ENCODE measurements around the gene DNMBP. TPM values are rescaled to one million over a fixed set of nuclear protein-coding genes. Genes with fewer than 3 reads are reported as not detected.

The DNMBP gene
- total and polyA plus RNA-seq, 11 donors, result 3.9 to 11.5 (median 6.6) TPM

- 78 to 82% (median 81%) methylated on average over 5 to 11 of the region's 11 CpGs for WGBS, 4 donors
- TF ChIP-seq POLR2A (IDR thresholded peaks at IDR 0.05), result no peak
- no peak for TF ChIP-seq CTCF (IDR thresholded peaks at IDR 0.05)
- no peaks in the 10 kb centered on the region for H3K4me1 ChIP-seq
- H3K36me3 ChIP-seq, result no peaks in the 10 kb centered on the region
- ATAC-seq, result no peak
- no peaks in the 10 kb centered on the region for H3K9me3 ChIP-seq
- no peaks in the 10 kb centered on the region for H3K27me3 ChIP-seq
- no peak overlapping the region for H3K4me3 ChIP-seq
- intact Hi-C loops (cut with DNase I), result no loop called here
- H3K27ac ChIP-seq, result no peak overlapping the region
- DNase-seq, result no peak
These were observed 11.1 kb upstream of the DNMBP start for GRCh38 chr10:100020886-100021253.

GRCh38 chr10:100020142-100020885 lies 10.6 kb upstream of the DNMBP start:
- intact Hi-C loops (cut with DNase I), result no loop called here

GRCh38 chr10:100019787-100020141 lies 10.0 kb upstream of the DNMBP start:
- TF ChIP-seq POLR2A (IDR thresholded peaks at IDR 0.05), result no peak
- peak in 1 of 12 donors; percentile 7 for TF ChIP-seq CTCF (IDR thresholded peaks at IDR 0.05)
- DNase-seq (no peak), ATAC-seq (no peak)
- no peaks in the 10 kb centered on the region for H3K36me3 ChIP-seq
- H3K4me3 ChIP-seq, result no peak overlapping the region
- no peaks in the 10 kb centered on the region for H3K9me3 ChIP-seq
- 31 to 43% (median 36%) methylated on average over 3 of the region's 3 CpGs for WGBS, 4 donors
- intact Hi-C loops (cut with DNase I), result loop anchor here in 4 of 10 donors (10.0 kb wide), 2 partner anchors 165 to 175 kb away; no protein-coding TSS in a partner anchor
- H3K4me1 ChIP-seq, result no peaks in the 10 kb centered on the region
- no peak overlapping the region for H3K27ac ChIP-seq
- no peaks in the 10 kb centered on the region for H3K27me3 ChIP-seq

More at GRCh38 chr10:100020142-100020885, 10.6 kb upstream of the DNMBP start:
- TF ChIP-seq CTCF (IDR thresholded peaks at IDR 0.05) (no peak), POLR2A (IDR thresholded peaks at IDR 0.05) (no peak)
- no peak for ATAC-seq
- 62 to 76% (median 65%) methylated on average over 5 of the region's 5 CpGs for WGBS, 4 donors
- H3K4me3 ChIP-seq, result no peak overlapping the region
- H3K4me1 ChIP-seq, result no peaks in the 10 kb centered on the region
- no peak for DNase-seq
- no peaks in the 10 kb centered on the region for H3K27me3 ChIP-seq
- no peaks in the 10 kb centered on the region for H3K36me3 ChIP-seq
- no peak overlapping the region for H3K27ac ChIP-seq
- no peaks in the 10 kb centered on the region for H3K9me3 ChIP-seq

GRCh38 chr10:100014071-100014762 lies 4.5 kb upstream of the DNMBP start:
- TF ChIP-seq POLR2A (IDR thresholded peaks at IDR 0.05) (no peak), CTCF (IDR thresholded peaks at IDR 0.05) (no peak)
- H3K4me3 ChIP-seq, result no peak overlapping the region
- DNase-seq, result no peak
- WGBS, 4 donors, result 88 to 92% (median 90%) methylated on average over 5 of the region's 5 CpGs
- peaks cover 0 to 10% (median 0%) of the 10 kb centered on the region in 12 donors for H3K4me1 ChIP-seq
- H3K27me3 ChIP-seq, result no peaks in the 10 kb centered on the region
- H3K9me3 ChIP-seq, result no peaks in the 10 kb centered on the region
- H3K27ac ChIP-seq, result no peak overlapping the region
- H3K36me3 ChIP-seq, result no peaks in the 10 kb centered on the region
- ATAC-seq, result no peak
- intact Hi-C loops (cut with DNase I), result loop anchor here in 5 of 10 donors (5.0 to 10.0 kb wide), 4 partner anchors 33 to 169 kb away; no protein-coding TSS in a partner anchor
